ENCODE data around the gene GRK1.

GRK1 gene

DNA sequence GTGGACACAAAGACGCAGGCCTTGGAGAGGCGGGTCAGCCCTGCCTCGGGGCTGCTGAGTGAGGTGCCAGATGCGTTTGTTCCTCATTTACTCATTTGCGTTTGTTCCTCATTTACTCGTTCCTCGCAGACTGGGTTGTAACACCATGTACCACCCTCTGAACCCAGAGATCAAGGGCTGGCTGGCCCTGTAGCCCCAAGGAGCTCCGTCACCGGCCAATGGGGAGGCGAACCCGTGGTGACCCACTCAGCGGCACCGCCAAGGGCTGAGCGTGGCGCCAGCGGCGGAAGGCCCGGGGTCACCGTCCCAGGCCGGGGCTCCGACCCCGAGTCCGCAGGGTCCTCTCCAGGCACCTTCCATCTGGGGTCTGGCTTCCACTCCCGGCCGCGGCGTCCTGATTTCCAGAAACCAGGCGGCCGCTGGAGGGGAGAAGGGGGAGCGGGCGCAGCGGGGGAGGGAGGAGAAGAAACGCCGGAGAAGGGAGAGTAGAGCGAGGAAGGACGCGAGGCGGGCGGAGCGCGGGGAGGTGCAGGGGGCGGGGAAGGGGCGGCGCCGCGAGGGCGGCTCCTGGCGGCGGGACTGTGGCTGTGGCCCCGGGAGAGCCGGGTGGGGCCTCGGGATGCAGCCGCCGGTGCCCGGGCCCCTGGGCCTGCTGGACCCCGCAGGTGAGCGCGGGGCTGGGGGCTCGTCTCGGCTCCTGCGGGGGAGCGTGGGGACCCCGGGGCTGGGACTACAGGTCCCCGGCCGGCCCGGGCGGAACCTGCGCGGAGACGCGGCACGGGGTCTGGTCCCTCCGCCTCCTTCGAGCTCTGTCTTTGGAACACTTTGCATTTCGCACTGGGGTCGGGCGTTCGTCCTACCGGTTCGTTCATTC, 91.9 kb downstream of the GRK1 start, which contains the start of gene TMEM255B:
Gene TMEM255B, plus strand, starts transcription at position 576 of the 874 bp plus-strand sequence. Its CDS starts 44 bp downstream, at position 620.
- peak; percentile 41 for DNase-seq (ENCODE audit: low read depth)

DNA sequence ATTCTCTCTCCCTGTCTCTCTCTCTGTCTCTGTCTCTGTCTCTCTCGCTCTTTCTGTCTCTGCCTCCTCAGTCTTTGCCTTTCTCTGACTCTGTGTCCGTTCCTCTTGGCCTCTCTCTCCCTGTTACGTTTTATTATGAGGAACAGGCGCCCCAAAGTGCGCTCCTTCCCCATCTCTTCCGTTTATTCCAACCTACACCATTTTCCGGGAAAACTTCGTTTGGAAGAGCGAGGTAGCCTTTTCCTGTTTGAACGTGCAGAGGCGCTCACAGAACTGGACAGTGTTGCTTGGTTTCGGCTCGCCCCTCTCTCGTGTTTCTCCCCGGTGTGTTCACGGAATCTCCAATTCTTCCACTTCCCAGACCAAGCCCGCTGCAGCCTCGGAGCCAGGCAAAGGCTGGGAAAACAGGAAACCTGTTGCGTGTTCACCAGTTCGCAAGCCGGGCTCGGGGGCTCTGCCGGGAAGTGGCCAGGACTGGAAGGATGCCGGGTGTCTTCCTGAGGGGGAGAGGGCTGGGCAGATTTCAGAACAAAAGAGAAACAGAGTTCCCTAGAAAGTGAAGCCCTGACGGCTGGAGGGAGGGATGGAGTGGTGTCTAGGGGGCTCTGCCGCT, 92.6 kb downstream of the GRK1 start:
- DNase-seq (ENCODE audit: low read depth) = no peak

DNA sequence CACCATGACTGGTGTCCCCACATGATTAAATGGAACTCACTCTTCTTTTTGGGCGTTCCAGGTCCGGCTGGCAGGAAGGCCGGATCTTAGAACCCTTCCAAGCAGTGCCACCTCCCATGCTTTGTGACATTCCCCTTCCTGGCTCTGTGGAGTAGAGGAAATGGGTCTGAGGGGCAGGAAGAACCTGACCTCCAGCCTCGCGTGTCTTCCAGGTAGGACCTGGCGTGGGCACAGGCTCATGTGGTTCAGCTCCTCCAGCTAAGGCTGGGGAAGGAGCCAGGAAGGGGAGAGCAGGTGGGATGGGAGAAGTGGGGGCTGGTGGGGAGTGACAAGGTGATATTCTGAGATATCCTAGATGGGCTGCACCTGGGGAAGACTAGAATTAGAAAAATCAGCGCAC, 94.1 kb downstream of the GRK1 start:
- DNase-seq (ENCODE audit: low read depth) = no peak

- no peak for DNase-seq (ENCODE audit: low read depth)
Measured at GRCh38 chr13:113762075-113762474, 95.1 kb downstream of the GRK1 start.

- no peak for DNase-seq (ENCODE audit: low read depth)
Measured at GRCh38 chr13:113762538-113762937, 95.5 kb downstream of the GRK1 start.

DNA sequence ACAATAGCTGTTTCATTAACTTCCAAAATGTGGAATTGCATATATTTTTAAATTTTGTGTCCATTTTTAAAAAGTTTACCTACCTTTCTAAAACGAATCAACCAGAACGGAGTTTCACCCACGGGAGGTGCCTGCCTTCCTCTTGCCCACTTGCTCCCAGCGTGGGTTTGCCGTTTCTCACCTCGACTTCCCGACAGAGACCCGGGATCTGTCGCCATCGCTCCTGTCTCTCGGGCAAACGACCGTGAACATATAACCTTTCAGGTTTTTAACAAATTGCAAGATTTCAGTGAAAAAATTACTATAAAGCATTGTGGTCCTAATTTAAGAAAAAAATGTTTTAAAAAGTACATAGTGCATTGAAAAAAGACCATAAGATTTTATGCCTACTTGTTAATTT, 96.2 kb downstream of the GRK1 start:
- no peak for DNase-seq (ENCODE audit: low read depth)

DNA sequence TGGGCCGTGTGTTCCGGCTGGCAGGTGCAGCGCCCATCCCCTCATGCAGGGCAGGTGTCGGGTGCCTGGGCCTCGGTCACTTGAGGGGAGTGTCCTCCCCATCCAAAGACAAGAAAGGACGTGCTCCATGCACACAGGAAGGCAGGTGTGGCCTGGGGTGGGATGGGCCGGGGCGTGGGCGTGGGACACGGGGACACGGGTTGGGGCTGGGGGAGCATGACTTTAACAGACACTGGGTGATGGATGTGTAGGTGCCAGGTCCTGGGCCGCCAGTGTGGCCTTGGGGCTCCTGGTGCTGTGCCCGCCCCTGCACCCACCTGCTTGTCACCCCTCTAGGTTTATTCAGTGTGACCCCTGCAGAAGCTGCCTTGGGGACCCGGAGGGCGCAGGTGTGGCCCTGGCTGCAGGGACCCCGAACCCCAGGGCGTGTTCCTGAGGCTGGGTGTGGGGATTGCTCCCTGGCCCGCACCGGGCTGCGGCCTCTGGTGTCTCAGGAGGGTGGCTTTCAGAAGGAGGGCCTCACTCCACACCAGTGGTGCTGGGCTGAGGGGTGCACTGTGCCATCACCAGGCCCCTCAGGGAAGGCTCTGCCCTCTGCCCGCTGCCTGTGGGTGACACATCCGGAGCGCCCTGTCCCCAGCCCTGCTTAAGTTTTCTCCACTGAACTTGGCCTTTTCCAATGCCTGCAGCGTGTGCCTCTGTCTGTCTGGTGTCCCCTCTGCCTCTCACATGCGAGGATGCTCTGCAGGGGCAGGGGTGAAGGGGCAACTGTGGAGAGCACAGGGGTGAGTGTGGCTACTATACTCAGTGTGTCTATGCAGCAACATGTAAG, 97.2 kb downstream of the GRK1 start:
- no peak for DNase-seq (ENCODE audit: low read depth)

GRCh38 chr13:113764793-113765563, 98.0 kb downstream of the GRK1 start:
- DNase-seq (ENCODE audit: low read depth) = no peak

DNA sequence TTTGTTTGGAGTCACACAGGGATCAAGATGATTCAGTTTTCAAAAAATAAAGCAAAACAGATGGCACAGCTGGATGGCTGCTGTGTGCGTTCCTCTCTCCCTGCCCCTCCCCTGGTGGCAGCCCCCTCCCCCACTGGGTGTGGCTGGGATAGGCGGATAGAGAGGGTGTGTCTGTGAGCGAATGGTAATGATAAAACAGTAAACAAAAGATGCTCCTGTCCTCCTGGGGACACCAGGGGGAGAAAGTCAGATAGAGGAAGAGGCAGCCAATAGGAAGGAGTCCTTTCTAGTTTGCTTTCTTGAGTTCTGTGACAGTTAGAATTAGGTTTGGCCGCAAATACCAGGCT, 98.5 kb downstream of the GRK1 start:
- no peak for DNase-seq (ENCODE audit: low read depth)

- no peak for DNase-seq (ENCODE audit: low read depth)
Measured at GRCh38 chr13:113766035-113766800, 99.2 kb downstream of the GRK1 start.

DNA sequence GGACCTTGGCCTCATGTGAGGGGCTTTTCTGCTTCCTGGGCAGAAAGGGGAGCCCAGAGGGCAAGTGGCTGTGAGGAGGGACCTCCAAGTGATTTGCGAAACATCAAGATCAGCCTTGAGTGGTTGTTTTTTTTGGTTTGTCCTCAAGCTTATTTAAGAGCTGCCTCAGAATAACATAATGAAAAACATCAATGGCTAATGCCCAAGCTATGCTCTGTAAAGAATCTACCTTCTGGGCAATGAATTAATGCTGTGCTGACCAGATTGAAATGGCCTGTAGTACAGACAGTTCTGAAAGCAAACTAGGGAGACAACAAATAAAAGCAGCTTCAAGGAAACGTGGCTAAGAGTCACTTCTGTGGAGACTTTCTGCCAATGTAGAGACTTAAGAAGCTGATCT, 100.3 kb downstream of the GRK1 start:
- DNase-seq (ENCODE audit: low read depth) = no peak

DNA sequence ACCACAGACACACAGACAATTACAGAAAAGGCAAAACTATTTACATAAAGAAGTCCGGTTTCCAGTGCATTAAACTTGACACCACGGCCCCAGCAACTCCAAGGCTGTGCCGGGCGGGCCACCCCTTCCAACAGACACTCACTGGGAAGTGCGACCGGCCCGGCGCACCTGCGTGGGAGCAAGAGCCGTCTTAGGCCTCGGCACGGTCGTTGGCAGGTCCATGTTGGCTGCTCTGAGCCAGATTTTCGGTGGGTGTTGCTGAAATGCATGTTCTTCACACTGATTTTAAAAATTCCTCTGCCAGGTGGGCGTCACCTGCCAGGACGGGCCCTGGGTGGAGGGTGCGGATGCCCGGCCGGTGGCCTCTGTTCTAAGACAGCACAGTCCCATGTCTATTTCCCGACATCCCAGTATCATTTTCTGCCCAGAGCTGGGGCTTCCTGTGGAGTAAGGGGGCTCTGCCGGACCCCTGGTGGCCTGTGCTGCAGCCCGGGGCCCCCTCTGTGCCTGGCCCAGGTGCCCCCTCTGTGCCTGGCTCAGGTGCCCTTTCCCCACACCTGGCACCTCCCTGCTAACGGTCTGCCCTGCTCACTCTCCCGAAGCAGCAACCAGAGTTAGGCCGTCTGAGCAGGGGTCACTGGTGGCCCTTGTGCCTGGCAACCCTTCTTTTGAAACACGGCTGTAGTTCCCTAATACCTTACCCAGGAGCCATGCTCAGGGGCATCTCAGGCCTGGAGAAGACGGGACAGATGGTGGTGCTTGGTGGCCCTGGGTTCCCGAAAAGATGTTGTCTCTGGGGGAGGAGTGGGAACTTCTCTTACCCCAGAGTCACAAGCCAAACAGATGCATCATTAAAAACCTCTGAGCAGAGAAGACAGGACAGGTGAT, 101.2 kb downstream of the GRK1 start:
- DNase-seq (ENCODE audit: low read depth) = no peak

- no peak for DNase-seq (ENCODE audit: low read depth)
Measured at GRCh38 chr13:113769106-113769505, 102.1 kb downstream of the GRK1 start.

DNA sequence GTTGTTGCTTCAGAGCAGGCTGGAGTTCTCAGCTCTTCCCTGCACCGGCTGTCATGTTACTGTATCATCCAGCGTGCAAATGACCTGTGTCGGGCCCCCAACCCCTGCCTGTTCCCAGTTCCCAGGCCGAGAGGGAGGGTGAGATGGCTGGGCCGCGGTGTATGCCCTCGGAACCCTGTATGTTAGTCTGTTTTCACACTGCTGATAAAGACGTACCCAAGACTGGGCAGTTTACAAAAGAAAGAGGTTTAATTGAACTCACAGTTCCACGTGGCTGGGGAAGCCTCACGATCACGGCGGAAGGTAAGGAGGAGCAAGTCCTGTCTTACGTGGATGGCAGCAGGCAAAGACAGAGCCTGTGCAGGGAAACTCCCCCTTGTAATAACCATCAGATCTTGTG, 102.9 kb downstream of the GRK1 start:
- no peak for DNase-seq (ENCODE audit: low read depth)

DNA sequence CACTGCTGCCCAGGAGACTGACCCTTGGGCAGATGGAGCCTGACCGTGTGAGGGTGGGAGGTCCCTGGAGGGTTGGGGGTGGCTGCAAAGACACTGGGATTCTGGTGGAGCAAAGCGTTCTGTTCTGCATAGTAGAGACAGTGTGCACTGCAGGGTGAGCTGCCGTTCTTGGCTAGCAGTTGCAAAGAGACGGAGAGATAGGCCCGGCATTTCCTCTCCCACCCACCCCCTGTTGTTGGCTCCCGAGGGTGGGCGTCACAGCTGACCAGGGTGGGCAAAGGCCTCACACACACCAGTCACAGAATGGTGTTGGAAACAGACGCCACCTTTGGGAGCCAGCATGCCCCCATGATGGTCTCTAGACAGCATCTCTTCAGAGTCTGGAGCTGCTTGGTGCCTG, 103.4 kb downstream of the GRK1 start:
- DNase-seq (ENCODE audit: low read depth) = no peak

DNA sequence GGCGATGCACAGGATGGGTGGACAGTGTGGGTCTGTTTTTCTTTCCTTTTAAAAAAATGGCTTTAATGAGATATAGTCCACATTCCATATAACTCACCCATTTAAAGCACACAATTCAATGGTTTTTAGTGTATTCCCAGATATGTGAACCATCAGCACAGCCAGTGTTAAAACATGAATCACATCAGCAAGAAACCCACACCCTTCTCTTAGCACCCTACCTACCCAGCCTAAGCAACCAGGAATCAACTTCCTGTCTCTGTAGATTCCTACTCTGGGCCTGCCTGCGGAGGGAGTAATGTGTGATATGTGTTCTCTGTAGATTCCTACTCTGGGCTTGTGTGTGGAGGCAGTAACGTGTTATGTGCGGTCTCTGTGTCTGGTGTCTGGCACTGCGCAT, 103.9 kb downstream of the GRK1 start:
- no peak for DNase-seq (ENCODE audit: low read depth)

DNA sequence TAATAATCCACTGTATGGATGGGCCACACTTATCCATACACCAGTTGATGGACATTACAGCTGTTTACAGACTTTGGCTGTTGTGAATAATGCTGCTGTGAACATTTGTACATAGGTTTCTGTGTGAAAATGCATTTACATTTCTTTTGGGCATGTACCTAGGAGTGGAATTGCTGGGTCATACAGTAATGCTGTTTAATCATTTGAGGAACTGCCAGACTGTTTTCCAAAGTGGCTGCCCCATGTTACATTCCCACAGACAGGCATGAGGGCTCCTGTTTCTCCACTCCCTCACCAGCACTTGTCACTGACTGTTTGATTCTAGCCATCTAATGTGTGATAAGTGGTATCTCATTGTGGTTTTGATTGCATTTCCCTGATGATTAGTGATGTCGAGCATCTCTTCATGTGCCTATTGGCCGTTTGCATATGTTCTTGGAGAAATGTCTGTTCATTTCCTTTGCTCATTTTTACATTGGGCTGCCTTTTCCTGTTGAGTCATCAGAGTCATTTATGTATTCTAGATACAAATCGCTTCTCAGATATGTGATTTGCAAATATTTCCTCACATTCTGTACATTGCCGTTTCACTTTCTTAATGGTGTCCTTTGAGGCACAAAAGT, 104.8 kb downstream of the GRK1 start:
- no peak for DNase-seq (ENCODE audit: low read depth)

- peak; percentile 81 for DNase-seq (ENCODE audit: low read depth)
Measured at GRCh38 chr13:113774177-113775107, 107.4 kb downstream of the GRK1 start.

Measured in stromal cell of bone marrow (primary cell).